ENCODE results near the gene GPX8. TPM values are rescaled to one million over a fixed set of nuclear protein-coding genes. Genes with fewer than 3 reads are reported as not detected.

GPX8 gene
- total RNA-seq, 2 donors from 2014 or later: not detected

Other genes starting within 250 kb of the GPX8 start
- gene ESM1, start 174.6 kb upstream of the GPX8 start, total RNA-seq: not detected
- under 1 TPM in 1 of 2 donors, not detected in 1; 0.98 TPM for gene GZMK, start 135.9 kb upstream of the GPX8 start, total RNA-seq
- 1 to 10 TPM; 1.7 to 3.3 TPM for gene GZMA, start 57.5 kb upstream of the GPX8 start, total RNA-seq
- gene CDC20B, start 13.0 kb downstream of the GPX8 start, total RNA-seq: not detected
- under 1 TPM in 1 of 2 donors, not detected in 1; 0.18 TPM for gene MCIDAS, start 67.1 kb downstream of the GPX8 start, total RNA-seq
- not detected for gene CCNO, start 73.4 kb downstream of the GPX8 start, total RNA-seq
- gene DHX29, start 147.5 kb downstream of the GPX8 start, total RNA-seq: 10 to 100 TPM; 10.2 to 10.8 TPM
- 10 to 100 TPM; 73.4 to 99.2 TPM for gene MTREX, start 147.8 kb downstream of the GPX8 start, total RNA-seq